GM18499 (cell line): ENCODE results near the gene PRKCA.

Experiments
- ATAC-seq: cut with Tn5 transposase; IDR thresholded peaks from one replicate; pipeline ENCODE4 v1.9.1; 2021; ENCODE audit warnings: moderate number of reproducible peaks; ENCODE audit not compliant: insufficient read depth, unreplicated experiment

Gene PRKCA

GRCh38 chr17:66850692-66851091, 548.3 kb downstream of the PRKCA start:
- no peak for ATAC-seq

- no peak for ATAC-seq
Measured at GRCh38 chr17:66855204-66855603, 552.8 kb downstream of the PRKCA start.

GRCh38 chr17:66858226-66859083, 556.0 kb downstream of the PRKCA start:
- no peak for ATAC-seq

GRCh38 chr17:66859353-66859752, 556.9 kb downstream of the PRKCA start:
- ATAC-seq, result no peak

- ATAC-seq, result no peak
Measured at GRCh38 chr17:66860204-66860603, 557.8 kb downstream of the PRKCA start.
